DMS53 (cell line): ENCODE results near the gene MYO1H.
A peak's percentile ranks its signal among the peaks of the same experiment; 100 is the strongest.
"Not testable (repeated sequence)": the region's sequence is repeated elsewhere in the genome, so short reads cannot be mapped to it uniquely, and the experiment has no call there.

Experiments used
- DNase-seq: peaks from one replicate; lab custom pipeline; 2025; lab: John Stamatoyannopoulos, UW

MYO1H gene

GRCh38 chr12:109421355-109422087, 73.8 kb downstream of the MYO1H start:
- no peak for DNase-seq

- DNase-seq: no peak
These were observed 74.6 kb downstream of the MYO1H start for GRCh38 chr12:109422251-109422650.

- no peak for DNase-seq
These were observed 75.7 kb downstream of the MYO1H start for GRCh38 chr12:109423392-109423791.

- DNase-seq: peak; percentile 90
These were observed 80.4 kb downstream of the MYO1H start for GRCh38 chr12:109428037-109428629.

GRCh38 chr12:109428804-109429203, 81.1 kb downstream of the MYO1H start:
- not testable (repeated sequence) for DNase-seq

GRCh38 chr12:109430244-109430643, 82.5 kb downstream of the MYO1H start:
- no peak for DNase-seq

GRCh38 chr12:109432431-109432830, 84.7 kb downstream of the MYO1H start:
- DNase-seq: peak; percentile 79

GRCh38 chr12:109432842-109433304, 85.2 kb downstream of the MYO1H start:
- peak; percentile 95 for DNase-seq

GRCh38 chr12:109433618-109434017, 85.9 kb downstream of the MYO1H start:
- DNase-seq: peak; percentile 39

- no peak for DNase-seq
These were observed 86.9 kb downstream of the MYO1H start for GRCh38 chr12:109434582-109434981.

GRCh38 chr12:109435428-109436187, 87.9 kb downstream of the MYO1H start:
- DNase-seq: no peak

- no peak for DNase-seq
These were observed 88.5 kb downstream of the MYO1H start for GRCh38 chr12:109436188-109436560.

GRCh38 chr12:109439181-109439580, 91.5 kb downstream of the MYO1H start:
- no peak for DNase-seq

- DNase-seq: not testable (repeated sequence)
These were observed 92.3 kb downstream of the MYO1H start for GRCh38 chr12:109439951-109440350.

- peak; percentile 37 for DNase-seq
These were observed 93.3 kb downstream of the MYO1H start for GRCh38 chr12:109440851-109441490.

- DNase-seq: no peak
These were observed 96.1 kb downstream of the MYO1H start for GRCh38 chr12:109443794-109444193.

GRCh38 chr12:109444259-109444658, 96.6 kb downstream of the MYO1H start:
- no peak for DNase-seq

GRCh38 chr12:109445191-109445609, 97.5 kb downstream of the MYO1H start:
- no peak for DNase-seq

- DNase-seq: no peak
These were observed 99.2 kb downstream of the MYO1H start for GRCh38 chr12:109446869-109447268.

GRCh38 chr12:109447482-109447881, 99.8 kb downstream of the MYO1H start:
- DNase-seq: no peak

GRCh38 chr12:109448272-109448671, 100.6 kb downstream of the MYO1H start:
- DNase-seq: no peak

GRCh38 chr12:109448707-109449390, 101.1 kb downstream of the MYO1H start:
- DNase-seq: no peak
